ENCODE measurements around the gene RALA.
"Not testable (repeated sequence)": the region's sequence is repeated elsewhere in the genome, so short reads cannot be mapped to it uniquely, and the experiment has no call there.

Gene RALA

DNA sequence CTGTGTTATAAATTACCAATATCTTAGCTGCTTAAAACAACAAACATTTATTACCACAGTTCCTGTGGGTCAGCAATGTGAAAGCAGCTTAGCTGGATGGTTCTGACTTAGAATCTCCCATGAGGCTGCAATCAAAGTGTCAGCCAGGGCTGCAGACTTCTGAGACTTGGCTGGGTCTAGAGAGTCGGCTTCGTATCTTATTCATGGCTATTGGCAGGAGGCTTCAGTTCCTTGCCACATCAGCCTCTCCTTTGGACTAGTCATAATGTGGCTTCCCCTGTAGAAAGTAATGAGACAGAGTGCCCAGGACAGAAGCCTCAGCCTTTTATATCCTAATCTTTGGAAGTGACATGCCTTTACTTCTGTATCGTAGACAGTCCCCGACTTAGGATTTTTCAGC, 27.3 kb downstream of the RALA start:
- DNase-seq, result no peak

DNA sequence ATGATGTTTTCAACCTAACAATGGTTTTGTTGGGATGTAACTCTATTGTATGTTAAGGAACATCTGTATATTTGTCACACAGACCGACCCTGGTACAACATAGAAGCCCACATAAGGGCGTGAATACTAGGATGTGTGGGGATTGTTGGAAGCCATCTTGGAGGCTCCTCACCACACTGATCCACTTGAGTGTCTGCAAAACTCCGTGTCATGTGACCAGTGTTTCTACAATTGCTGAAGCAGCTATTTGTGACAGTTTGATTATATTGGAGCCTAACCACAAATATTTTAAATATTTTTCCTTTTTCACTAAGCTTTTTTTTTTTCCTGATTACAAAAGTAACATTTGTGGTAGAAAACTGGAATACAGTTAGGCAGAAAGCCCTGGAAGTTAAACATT, 27.9 kb downstream of the RALA start:
- DNase-seq, result no peak

DNA sequence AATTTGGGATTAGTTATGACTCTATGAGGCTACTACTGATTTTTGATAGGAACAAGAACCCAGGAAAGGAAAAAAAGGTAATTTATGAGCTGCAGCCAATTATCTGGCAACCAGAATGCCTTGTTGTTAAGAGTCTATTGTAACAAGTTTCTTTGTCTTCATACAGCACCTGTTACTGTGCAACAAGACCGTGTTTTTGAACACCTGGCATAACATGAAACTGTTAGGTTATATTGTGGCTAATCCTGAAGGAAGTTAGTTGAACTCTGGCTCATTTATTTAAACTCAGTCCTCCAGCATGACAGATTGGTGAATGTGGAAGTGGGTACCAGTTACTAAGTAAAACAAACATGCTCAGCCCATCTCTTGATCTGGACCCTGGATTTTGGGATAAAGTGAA, 33.0 kb downstream of the RALA start:
- DNase-seq, result no peak

DNA sequence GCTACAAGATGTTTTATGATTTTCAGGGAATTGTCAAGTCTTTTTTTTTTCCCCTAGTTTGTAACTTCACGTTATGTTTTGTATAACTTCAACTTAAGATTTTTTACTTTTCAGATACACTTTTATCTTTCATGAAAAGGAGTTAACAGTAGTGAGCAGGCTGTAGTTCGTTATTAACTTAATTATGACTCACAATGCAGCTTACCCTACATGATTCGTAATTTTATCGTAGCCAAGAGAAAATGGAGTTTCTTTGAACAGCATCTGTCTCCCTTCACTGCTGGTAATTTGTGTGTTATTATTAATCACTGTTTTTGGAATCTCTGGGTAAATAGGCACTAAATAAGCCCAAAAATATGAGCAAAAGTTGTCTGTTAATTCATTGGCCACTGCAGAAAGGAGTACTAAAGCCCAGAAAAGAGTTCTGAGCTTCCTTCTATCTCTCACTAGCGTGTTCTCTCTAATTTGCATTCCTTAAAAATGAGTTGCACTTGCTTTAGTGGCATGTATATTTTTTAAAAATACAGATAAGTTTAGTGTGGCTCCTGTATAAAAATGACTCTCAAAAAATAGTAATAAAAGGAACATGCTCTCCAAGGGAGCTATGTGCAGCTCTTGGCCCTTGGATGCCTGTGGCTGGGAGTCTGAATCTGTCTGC, 36.1 kb downstream of the RALA start:
- no peak for DNase-seq

DNA sequence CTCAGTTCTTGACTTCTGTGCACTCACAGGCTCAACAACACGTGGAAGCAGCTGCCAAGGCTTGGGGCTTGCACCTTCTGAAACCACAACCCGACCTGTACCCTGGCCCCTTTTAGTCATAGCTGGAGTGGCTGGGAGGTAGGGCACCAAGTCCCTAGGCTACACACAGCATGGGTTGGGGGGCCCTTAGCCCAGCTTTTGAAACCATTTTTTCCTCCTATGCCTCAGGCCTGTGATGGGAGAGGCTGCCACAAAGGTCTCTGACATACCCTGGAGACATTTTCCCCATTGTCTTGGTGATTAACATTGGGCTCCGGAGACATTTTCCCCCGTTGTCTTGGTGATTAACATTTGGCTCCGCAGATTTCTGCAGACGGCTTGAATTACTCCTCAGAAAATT, 38.6 kb downstream of the RALA start:
- no peak for DNase-seq

DNA sequence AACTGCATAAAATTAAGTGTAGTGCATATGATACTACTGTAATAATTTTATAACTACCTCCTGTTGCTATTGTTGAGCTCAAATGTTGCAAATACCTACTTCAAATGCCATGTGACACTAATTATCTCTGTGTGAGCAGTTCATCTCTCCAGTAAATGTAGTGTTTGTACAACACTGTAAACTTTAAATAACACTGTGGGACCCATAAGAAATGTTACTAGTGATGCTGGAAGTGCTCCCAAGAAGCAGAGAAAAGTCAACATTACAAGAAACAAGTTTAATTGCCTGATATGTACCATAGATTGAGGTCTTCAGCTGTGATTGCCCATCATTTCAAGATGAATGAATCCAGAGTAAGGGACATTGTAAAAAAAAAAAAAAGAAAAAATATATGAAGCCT, 39.9 kb downstream of the RALA start:
- DNase-seq, result no peak

DNA sequence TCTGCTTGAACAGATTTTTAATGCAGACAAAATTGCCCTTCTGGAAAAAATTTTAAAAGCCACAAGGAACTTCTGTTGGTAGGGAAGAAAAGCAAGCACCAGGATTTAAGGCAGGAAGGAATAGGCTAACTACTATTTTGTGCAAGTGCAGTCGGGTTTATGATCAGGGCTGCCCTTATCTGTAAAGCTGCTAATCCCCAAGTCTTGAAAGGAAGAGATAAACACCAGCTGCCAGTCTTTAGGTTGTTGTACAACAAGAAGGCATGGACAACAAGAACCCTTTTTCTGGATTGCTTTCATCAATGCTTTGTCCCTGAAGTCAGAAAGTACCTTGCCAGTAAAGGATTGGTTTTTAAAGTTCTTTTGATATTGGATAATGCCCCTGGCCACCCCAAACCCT, 40.7 kb downstream of the RALA start:
- DNase-seq, result no peak

DNA sequence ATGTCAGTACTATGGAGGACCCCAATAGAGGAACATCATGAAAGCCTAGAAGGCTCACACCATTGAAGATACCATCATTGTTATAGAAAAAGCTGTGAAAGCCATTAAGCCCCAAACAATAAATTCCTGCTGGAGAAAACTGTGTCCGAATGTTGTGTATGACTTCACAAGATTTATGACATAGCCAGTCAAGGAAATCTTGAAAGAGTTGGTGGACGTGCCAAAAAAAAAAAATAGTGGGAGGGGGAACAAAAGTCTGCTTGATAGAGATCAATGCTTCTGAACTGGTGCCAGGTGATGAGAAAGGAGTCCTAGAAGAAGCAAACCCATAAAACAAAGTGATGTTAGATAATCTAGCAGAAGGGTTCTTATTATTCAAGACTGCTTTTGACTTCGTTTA, 41.2 kb downstream of the RALA start:
- no peak for DNase-seq

DNA sequence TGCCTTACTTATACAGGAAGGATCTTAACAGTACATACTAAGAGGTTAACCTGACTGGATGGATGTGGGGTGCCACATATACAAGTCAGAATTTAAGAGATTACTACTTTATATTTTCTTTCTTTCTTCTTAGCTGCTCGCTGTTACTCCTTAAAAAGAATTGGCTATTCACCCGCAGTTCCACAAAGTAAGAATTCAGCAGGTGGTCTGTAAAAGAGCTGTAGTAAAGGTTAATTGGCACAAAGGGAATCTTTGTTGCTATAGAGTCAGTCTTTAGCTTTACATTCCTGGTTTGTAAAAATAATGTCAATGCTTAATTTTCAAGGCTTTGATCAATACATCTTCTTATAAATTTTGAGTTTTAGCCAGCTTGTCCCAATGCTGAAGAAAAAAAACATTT, 43.2 kb downstream of the RALA start:
- DNase-seq, result no peak

DNA sequence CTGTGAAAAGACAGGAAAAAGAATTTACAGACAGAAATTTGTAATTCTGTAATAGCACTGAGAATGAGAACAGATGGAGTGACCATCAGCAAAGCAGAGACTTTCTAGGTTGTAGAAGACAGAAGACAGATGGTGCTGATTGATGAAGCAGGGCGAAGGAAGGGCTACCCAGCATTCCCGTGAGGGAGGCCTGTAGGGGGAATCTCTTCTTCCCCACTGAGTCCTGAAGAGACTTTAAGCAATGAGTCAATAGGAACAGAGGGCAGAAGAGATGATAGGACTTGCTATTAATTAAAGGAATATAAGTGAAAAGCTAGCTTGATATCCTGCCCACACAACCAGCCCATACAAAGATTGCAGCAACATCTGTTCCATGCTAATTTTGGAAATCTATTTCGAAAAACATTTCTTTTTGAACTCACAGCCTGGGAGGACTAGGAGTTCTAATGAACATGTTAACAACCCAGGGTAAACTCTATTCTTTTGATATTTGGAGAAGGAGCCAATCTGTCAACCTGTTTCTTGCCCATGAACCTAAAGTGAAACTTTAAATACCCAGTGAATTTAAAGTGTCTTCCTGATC, 44.1 kb downstream of the RALA start:
- DNase-seq, result no peak

DNA sequence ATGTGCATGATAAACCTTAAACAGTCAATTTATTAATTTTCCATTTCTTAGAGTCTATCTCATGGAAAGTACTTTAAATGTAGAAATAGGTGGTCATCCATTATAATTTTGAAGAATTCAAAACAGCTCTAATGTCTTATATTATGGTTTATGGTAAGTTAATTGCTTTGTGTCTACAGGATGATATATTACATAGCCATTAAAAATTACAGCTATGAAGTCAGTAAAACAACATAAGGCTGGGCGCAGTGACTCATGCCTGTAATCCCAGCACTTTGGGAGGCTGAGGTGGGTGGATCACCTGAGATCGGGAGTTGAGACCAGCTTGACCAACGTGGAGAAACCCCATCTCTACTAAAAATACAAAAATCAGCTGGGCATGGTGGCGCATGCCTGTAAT, 44.9 kb downstream of the RALA start:
- not testable (repeated sequence) for DNase-seq

DNA sequence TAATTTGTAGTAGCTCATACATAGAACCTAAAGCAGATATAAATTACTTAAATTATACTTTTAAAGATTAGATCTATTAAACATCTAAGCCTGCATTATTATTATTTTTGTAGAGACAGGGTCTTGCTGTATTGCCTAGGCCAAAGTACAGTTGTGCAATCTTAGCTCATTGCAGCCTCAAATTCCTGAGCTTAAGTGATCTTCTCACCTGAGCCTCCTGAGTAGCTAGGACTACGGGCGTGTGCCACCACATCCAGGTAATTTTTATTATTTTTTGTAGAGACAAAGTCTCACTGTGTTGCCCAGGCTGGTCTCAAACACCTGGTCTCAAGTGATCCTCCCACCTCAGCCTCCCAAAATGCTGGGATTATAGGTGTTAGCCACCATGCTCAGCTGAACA, 46.7 kb downstream of the RALA start:
- DNase-seq, result no peak

DNA sequence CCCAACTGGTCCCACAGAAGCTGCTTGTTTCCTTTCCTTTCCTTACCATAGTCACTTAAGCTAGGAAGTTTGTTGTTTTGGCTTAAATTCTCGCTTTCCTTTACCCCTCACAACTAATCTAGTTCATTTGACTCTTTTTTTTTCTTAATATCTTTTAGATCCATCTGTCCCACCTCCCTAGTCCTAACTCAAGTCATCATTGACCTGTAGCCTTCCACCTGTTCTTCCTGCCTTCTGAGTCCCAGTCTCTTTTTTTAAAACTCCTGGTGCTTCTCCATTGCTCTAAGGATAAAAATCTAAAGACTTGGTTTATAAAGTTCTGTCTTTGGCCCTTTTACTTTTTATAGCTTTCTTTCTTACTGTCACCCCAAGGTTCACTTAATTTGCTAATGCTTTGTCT, 47.6 kb downstream of the RALA start:
- DNase-seq, result no peak

DNA sequence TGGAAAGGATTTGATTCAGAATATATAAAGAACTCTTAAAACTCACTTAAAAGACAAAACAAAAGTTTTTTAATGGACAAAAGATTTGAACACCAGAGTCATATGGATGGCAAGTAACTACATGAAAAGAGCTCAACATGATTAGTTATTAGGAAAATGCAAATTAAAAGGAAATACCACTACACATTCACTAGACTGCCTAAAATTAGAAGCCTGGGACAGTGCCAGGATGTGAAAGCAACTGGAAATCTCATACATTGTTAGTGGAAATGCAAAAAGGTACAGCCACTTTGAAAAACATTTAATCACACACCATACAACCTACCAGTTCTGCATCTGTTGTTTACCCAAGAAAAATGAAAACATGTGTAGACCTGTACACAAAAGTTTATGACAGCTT, 48.8 kb downstream of the RALA start:
- DNase-seq, result no peak

DNA sequence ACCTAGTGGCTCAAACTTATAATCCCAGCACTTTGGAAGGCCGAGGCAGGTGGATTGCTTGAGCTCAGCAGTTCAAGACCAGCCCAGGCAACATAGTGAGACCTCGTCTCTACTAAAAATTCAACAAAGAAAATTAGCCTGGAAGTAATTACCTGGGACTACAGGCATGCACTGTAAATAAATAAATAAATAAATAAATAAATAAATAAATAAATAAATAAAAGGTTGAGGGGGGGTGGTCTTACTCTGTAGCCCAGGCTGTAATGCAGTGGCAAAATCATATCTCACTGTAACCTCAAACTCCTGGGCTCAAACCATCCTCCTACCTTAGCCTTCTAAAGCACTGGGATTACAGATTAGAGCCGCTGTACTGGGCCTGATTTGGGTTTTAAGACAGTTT, 50.5 kb downstream of the RALA start:
- DNase-seq, result no peak

DNA sequence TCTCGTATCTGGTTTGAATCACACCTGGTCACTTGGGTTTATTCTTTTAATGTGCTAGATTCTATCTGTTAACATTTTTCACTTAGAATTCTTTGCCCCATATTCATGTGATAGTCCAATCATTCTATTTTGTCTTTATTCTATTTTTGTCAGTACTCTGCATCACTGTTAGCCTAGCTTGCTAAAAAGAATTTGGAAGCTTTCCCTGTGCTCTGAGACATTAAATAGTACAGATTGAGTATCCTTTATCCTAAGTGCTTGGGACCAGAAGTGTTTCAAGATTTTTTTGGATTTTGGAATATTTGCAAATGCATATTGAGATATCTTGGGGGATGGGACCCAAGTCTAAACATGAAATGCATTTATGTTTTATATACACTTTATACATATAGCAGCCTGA, 51.0 kb downstream of the RALA start:
- no peak for DNase-seq

DNA sequence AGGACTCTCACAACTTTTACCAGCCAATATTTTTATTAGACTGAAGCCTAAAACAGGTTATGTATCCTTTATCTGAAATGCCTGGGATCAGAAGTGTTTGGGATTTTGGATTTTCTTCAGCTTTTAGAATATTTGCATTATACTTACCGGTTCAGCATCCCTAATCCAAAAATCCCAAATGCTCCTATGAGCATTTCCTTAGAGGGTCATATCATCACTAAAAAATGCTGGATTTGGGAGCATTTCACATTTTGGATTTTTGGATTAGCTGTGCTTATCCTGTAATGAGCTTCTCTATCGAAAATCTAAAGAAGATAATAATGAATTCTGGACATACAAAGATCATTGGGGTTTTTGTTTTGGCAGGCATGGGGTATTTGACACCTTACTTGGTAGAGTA, 53.0 kb downstream of the RALA start:
- no peak for DNase-seq

DNA sequence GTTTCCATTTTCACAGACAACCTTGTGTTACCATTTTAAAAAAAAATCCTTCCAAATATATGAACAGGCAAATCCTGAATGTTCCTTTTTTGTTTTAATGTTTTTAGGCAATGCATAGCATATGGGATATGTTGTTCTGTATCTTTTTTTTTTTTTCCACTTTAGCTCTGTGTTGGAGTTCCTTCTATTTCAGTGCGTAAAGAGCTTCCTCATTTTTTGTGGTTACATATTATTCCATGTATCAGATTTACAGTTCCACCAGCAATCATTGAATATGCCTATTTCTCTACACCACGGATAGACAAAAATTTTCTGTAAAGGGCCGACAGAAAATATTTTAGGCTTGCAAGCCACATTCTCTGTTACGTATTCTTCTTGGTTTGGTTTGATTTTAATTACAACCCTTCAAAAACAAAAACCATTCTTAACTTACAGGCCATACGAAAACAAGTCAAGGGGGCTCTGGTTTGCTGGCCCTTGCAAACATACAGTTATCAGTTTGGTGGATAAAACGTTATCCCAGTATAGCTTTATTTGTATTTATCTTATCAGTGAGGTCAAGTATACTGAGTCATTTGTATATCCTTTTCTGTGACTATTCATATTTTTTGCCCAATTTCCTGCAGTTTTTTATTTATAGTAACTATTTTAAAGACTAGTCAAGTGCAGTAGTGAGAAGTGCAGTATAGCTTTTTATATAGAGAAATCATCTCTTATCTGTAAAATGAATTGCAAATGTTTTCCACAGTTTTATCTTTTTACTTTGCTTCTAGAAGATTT, 55.7 kb downstream of the RALA start:
- DNase-seq, result no peak

DNA sequence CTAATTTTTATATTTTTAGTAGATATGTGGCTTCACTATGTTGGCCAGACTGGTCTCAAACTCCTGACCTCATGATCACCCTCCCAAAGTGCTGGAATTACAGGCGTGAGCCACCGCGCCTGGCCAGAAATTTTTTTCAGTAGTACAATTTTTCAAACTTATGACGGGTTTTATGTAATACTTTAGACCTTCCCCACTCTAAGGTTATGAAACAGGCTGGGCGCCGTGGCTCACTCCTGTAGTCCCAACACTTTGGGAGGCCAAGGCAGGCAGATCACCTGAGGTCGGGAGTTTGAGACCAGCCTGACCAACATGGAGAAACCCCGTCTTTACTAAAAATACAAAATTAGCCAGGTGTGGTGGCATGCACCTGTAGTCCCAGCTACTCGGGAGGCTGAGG, 56.5 kb downstream of the RALA start:
- DNase-seq, result not testable (repeated sequence)

DNA sequence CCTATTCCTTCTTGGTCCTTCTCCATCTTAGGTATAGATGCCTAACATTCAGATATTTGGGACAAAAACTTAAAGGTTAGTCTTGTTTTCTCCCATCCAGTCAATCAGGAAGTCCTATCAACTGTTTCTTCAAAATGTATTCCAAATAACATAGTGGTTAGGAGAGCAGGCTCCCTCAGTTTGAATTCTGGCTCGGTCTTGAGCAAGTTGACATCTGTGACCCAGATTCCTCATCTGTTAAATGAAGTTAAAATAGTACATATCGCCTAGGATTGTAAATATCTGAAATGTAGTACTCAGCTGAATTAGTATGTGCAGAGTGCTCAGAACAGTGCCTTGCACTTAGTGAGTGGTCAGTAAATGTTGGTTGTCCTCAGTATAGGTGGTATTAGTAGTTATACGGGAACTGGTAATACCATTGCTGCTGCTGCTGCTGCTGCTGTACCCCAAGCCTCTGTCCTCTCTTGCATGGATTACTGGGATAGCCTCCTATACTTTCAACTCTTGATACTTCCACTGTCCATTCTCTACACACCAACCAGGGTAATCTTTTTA, 58.6 kb downstream of the RALA start:
- no peak for DNase-seq

DNA sequence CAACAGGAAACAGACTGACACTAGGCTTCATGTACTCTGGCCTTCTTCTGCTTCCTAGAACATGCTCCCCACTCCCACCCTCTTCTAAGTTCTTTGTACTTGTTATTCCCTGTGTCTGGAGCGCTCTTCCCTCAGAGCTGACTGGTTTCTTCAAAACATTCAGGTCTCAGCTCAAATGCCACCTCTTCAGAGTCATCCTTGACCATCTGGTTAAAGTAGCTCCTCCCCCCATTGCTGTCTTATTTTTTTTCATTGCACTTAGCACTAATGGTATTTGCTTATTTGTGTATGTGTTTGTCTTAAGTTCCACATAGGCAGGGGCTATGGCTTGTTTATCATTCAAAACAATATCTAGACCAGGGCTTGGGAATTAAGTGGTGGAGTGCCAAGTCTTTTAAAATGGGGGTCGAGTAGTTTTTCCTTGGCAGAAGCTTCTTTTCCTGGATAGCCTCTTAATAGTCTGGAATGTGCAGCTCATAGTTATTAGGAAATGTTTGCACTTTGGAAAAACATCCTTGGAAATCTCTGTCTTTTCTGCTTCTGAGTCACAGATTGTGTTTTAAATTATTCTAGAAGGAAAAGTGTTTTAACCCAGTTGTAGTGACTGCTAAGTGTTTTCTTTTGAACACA, 60.0 kb downstream of the RALA start:
- no peak for DNase-seq

DNA sequence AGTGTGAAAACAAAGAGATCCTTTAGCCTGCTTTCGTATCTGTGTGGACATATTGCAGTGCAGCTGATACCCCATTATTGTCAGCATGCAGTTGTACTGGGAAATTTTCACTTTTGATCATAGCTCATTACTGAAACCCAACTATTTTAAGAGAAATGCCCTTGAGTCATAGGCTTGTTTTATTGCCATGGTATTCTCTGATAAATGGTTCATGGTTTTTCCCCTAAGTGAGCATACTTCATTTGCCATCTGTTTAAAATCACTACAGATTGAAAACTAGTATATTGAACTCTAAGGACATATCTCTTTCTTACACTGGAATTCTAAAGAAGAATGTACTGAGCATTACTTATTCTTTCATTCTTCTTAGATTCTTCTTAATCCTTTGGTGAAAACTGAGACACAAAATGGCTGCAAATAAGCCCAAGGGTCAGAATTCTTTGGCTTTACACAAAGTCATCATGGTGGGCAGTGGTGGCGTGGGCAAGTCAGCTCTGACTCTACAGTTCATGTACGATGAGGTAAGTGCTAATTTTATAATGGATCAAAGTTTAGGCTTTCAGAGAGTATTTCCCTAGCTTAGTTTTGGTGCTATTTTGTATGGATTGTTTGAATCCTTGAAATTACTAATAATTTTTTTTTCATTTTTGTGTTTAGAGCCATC, 63.0 kb downstream of the RALA start:
- no peak for DNase-seq
